NCI-H128 (cell line): ENCODE data around the gene SCN2A.
"Not testable (repeated sequence)": the region's sequence is repeated elsewhere in the genome, so short reads cannot be mapped to it uniquely, and the experiment has no call there.

Experiments
- DNase-seq: peaks from one replicate; lab custom pipeline; 2025; ENCODE audit not compliant: unreplicated experiment; lab: John Stamatoyannopoulos, UW

Gene SCN2A

GRCh38 chr2:165251366-165251765 lies 12.2 kb downstream of the SCN2A start:
- no peak for DNase-seq

GRCh38 chr2:165253178-165253577 lies 14.0 kb downstream of the SCN2A start:
- DNase-seq, result no peak

- DNase-seq, result no peak
Measured at GRCh38 chr2:165256618-165257017, 17.4 kb downstream of the SCN2A start.

- not testable (repeated sequence) for DNase-seq
Measured at GRCh38 chr2:165260347-165260746, 21.1 kb downstream of the SCN2A start.

GRCh38 chr2:165268754-165269153 lies 29.5 kb downstream of the SCN2A start:
- DNase-seq, result no peak

- no peak for DNase-seq
Measured at GRCh38 chr2:165273176-165273575, 34.0 kb downstream of the SCN2A start.

GRCh38 chr2:165274698-165275097 lies 35.5 kb downstream of the SCN2A start:
- no peak for DNase-seq

- no peak for DNase-seq
Measured at GRCh38 chr2:165275932-165276331, 36.7 kb downstream of the SCN2A start.

GRCh38 chr2:165277295-165277694 lies 38.1 kb downstream of the SCN2A start:
- no peak for DNase-seq

- DNase-seq, result no peak
Measured at GRCh38 chr2:165277860-165278656, 38.8 kb downstream of the SCN2A start.

- no peak for DNase-seq
Measured at GRCh38 chr2:165280356-165280755, 41.1 kb downstream of the SCN2A start.

- no peak for DNase-seq
Measured at GRCh38 chr2:165281387-165281786, 42.2 kb downstream of the SCN2A start.

GRCh38 chr2:165283342-165283741 lies 44.1 kb downstream of the SCN2A start:
- DNase-seq, result no peak

GRCh38 chr2:165287094-165287778 lies 48.0 kb downstream of the SCN2A start:
- no peak for DNase-seq

- no peak for DNase-seq
Measured at GRCh38 chr2:165289069-165289468, 49.9 kb downstream of the SCN2A start.

- peak; percentile 78 for DNase-seq
Measured at GRCh38 chr2:165293440-165294420, 54.5 kb downstream of the SCN2A start.

- DNase-seq, result no peak
Measured at GRCh38 chr2:165294912-165295311, 55.7 kb downstream of the SCN2A start.

GRCh38 chr2:165295643-165296042 lies 56.4 kb downstream of the SCN2A start:
- no peak for DNase-seq

- DNase-seq, result no peak
Measured at GRCh38 chr2:165305391-165306096, 66.3 kb downstream of the SCN2A start.

GRCh38 chr2:165307317-165307716 lies 68.1 kb downstream of the SCN2A start:
- DNase-seq, result no peak

- DNase-seq, result no peak
Measured at GRCh38 chr2:165311949-165312348, 72.7 kb downstream of the SCN2A start.
